ENCODE data around the gene PDE2A.
A peak's percentile ranks its signal among the peaks of the same experiment; 100 is the strongest.

PDE2A gene

DNA sequence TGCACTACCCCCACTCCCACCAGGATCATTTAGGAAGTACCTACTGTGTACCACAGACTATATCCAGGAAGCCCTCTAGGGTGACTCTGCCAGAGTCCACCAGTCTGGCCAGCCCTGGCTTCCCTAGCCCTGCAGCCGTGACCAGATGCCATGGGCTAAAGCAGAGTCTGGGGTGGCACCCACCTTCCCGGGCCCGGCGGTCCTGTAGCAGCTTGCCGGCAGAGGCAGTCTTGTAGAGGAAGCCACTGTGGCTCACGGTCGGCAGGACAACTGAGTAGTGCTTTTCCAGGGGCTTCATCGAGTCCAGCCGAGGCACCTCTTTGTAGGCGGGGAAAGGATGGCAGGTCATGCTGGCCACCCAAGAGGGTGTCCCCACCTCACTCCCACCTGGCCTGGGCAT is 27.2 kb upstream of the PDE2A start:
- DNase-seq (ENCODE audit: low read depth): no peak
- TF ChIP-seq, protein P1, sequence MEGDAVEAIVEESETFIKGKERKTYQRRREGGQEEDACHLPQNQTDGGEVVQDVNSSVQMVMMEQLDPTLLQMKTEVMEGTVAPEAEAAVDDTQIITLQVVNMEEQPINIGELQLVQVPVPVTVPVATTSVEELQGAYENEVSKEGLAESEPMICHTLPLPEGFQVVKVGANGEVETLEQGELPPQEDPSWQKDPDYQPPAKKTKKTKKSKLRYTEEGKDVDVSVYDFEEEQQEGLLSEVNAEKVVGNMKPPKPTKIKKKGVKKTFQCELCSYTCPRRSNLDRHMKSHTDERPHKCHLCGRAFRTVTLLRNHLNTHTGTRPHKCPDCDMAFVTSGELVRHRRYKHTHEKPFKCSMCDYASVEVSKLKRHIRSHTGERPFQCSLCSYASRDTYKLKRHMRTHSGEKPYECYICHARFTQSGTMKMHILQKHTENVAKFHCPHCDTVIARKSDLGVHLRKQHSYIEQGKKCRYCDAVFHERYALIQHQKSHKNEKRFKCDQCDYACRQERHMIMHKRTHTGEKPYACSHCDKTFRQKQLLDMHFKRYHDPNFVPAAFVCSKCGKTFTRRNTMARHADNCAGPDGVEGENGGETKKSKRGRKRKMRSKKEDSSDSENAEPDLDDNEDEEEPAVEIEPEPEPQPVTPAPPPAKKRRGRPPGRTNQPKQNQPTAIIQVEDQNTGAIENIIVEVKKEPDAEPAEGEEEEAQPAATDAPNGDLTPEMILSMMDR (IDR thresholded peaks at IDR 0.05; ENCODE audit: low read length, missing control alignments): no peak

DNA sequence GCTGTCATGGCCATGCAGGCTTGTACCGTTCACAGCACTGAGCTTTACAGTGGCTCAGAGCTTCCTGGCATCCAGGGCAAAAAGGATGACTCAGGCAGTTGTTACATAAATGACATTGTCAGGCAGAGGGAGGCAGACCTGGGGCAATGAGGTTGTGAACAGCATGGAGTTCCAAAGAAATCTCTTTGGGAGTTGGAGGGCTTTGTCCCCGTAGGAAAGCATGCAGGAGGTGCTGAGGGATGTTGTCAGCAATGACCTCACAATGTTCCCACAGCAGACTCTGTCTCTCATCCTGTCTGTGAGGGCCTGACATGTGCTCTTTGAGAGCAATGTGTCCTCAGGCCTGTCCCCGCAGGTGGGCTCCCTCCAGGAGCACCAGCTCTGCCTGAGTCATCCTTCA is 25.9 kb upstream of the PDE2A start:
- no peak overlapping the region for H3K4me3 ChIP-seq (replicated peaks; ENCODE audit: low read depth, low read length)
- DNase-seq (ENCODE audit: low read depth): peak; percentile 53
- TF ChIP-seq, protein P1 (IDR thresholded peaks at IDR 0.05; ENCODE audit: low read length, missing control alignments): no peak

More for the DNA sequence above, 27.2 kb upstream of the PDE2A start:
- H3K4me3 ChIP-seq (replicated peaks; ENCODE audit: low read depth, low read length): no peak overlapping the region

DNA sequence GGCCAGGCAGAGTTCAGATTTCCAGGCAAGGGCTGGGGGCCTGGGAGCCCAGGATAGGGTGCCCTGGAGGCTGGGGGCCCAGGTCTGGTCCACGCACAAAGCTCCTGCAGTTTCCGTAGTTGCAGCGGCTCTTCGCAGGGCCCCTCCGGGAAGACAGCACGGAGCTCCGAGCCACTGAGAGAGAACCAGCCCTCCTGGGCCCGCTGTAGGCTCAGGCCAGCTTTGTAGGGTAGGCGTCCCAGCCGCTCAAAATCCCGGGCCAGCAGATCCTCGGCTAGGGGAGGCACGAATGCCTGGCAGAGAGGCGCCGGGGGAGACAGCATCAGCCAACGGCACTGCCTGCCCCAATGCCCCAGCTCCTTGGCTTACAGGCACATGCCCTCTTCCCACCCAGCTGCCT is 23.6 kb upstream of the PDE2A start:
- TF ChIP-seq, protein P1 (IDR thresholded peaks at IDR 0.05; ENCODE audit: low read length, missing control alignments): no peak
- no peak for DNase-seq (ENCODE audit: low read depth)
- no peak overlapping the region for H3K4me3 ChIP-seq (replicated peaks; ENCODE audit: low read depth, low read length)

DNA sequence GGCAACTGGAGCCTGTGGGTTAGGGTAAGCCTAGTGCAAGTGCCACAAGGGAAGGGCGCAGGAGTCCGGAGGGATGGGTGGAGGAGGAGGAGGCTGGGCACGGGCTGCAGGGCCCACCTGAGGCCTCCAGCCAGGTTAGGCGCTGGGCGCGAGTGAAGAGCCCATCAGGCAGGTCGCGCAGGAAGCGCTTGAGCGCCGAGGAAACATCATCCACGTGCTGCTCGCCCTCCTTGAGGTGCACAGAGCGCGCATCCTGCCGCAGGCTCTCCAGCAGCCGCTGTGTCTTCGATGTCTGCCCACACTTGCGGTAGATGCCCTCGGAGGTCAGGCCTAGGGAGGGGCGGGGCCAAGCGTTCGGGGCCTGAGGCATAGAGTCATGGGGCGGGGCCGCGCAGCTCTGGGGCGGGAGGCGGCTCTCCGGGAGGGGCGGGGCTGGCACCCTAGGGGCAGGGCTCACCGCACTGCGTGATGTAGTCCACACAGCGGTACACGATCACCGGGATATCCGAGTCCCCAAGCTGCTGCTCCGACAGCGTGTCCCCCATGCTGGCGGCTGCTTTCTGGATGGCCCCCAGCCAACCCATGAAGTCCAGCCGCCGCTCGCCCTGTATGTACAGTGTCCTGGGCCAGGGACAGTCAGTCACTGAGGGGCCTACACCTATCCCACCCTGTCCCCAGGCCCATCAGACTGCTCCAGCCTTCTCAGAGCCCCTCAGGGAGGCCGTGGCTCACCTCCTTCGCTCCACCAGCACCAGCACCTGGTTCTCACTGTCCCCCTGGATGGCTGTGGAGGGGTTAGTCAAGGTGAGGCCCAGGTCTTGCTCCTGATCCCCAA is 22.9 kb upstream of the PDE2A start:
- H3K4me3 ChIP-seq (replicated peaks; ENCODE audit: low read depth, low read length): no peak overlapping the region
- TF ChIP-seq, protein P1 (IDR thresholded peaks at IDR 0.05; ENCODE audit: low read length, missing control alignments): no peak
- DNase-seq (ENCODE audit: low read depth): no peak

DNA sequence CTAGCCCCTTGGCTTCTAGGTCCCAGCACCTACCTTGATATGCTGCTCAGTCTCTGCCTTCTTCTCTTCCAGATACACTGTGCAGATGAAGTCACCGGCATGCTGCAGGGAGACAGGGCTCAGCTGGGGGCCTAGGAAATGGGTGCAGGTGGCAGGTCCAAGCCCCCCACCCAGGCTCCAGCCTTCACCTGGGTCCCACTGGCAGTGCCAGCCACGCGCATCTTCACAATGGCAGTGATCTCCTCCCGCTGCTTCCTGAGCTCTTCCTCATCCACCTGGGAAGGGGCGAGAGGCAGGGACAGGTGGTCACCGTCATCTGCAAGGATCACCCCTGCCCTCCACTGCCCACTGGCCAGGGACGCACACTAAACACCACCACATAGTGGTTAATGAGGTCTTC is 21.1 kb upstream of the PDE2A start:
- no peak for DNase-seq (ENCODE audit: low read depth)
- H3K4me3 ChIP-seq (replicated peaks; ENCODE audit: low read depth, low read length): no peak overlapping the region
- TF ChIP-seq, protein P1 (IDR thresholded peaks at IDR 0.05; ENCODE audit: low read length, missing control alignments): no peak

DNA sequence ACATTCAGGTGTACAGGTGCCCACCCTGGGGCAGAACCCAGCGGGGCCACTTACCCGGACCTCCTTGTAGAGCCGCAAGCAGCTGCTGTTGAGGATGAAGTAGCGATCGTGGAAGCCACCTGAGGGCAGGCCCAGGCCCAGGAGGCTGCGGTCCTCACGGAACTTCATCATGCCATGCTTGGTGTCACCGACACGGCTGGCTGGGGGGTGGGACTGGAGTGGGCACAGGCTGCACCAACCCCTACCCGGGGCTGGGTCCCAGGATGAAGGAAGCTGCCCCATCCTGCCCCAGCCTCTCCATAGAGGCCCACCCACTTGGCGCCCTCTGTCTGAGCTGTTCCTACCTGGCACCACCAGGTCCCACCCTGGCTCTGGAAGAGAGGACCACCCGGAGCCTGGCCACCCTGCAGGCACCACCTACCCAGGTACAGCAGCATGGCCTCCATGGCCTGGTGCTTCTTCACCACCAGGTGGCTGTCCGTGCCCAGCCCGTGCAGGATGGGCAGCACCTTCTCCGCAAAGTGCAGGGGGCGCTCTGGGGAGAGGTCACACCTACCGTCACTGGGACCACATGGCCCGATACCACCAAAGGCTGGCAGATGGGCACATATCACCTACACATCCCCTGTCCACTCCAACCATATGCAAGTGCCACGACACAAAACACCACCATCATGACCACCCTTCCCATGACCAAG is 19.2 kb upstream of the PDE2A start:
- H3K4me3 ChIP-seq (replicated peaks; ENCODE audit: low read depth, low read length): no peak overlapping the region
- no peak for DNase-seq (ENCODE audit: low read depth)
- TF ChIP-seq, protein P1 (IDR thresholded peaks at IDR 0.05; ENCODE audit: low read length, missing control alignments): no peak

Measured in fibroblast of pulmonary artery (primary cell).